ENCODE data around the gene SMARCD3.

The SMARCD3 gene

GRCh38 chr7:151210087-151210854 lies 38.2 kb downstream of the SMARCD3 start, which contains the start of gene H2BK1:
TSS of gene H2BK1 (minus strand) at chr7:151210488. CDS start at chr7:151210318, 170 bp downstream.
- DNase-seq (ENCODE audit: low read depth in 3 of 3): no peak

- no peak for DNase-seq (ENCODE audit: low read depth in 3 of 3)
These were observed 38.9 kb downstream of the SMARCD3 start for GRCh38 chr7:151209588-151209987.

GRCh38 chr7:151208253-151208862 lies 40.1 kb downstream of the SMARCD3 start:
- DNase-seq (ENCODE audit: low read depth in 3 of 3): no peak

- DNase-seq (ENCODE audit: low read depth in 3 of 3): no peak
These were observed 40.7 kb downstream of the SMARCD3 start for GRCh38 chr7:151207804-151208203.

- no peak for DNase-seq (ENCODE audit: low read depth in 3 of 3)
These were observed 41.2 kb downstream of the SMARCD3 start for GRCh38 chr7:151207315-151207714.

GRCh38 chr7:151206914-151207313 lies 41.6 kb downstream of the SMARCD3 start:
- DNase-seq (ENCODE audit: low read depth in 3 of 3): no peak

GRCh38 chr7:151205730-151206129 lies 42.8 kb downstream of the SMARCD3 start:
- DNase-seq (ENCODE audit: low read depth in 3 of 3): no peak

- no peak for DNase-seq (ENCODE audit: low read depth in 3 of 3)
These were observed 44.0 kb downstream of the SMARCD3 start for GRCh38 chr7:151204383-151205032.

- DNase-seq (ENCODE audit: low read depth in 3 of 3): no peak
These were observed 45.7 kb downstream of the SMARCD3 start for GRCh38 chr7:151202836-151203235.

GRCh38 chr7:151201751-151202150 lies 46.7 kb downstream of the SMARCD3 start:
- DNase-seq (ENCODE audit: low read depth in 3 of 3): no peak

GRCh38 chr7:151201344-151201743 lies 47.1 kb downstream of the SMARCD3 start:
- no peak for DNase-seq (ENCODE audit: low read depth in 3 of 3)

GRCh38 chr7:151198945-151199848 lies 49.3 kb downstream of the SMARCD3 start:
- no peak for DNase-seq (ENCODE audit: low read depth in 3 of 3)

GRCh38 chr7:151197932-151198331 lies 50.6 kb downstream of the SMARCD3 start:
- DNase-seq (ENCODE audit: low read depth in 3 of 3): no peak

- DNase-seq (ENCODE audit: low read depth in 3 of 3): no peak
These were observed 52.7 kb downstream of the SMARCD3 start for GRCh38 chr7:151195616-151196450.

GRCh38 chr7:151194188-151194587 lies 54.3 kb downstream of the SMARCD3 start:
- no peak for DNase-seq (ENCODE audit: low read depth in 3 of 3)

GRCh38 chr7:151193203-151193978 lies 55.1 kb downstream of the SMARCD3 start:
- no peak for DNase-seq (ENCODE audit: low read depth in 3 of 3)

GRCh38 chr7:151192002-151192539 lies 56.4 kb downstream of the SMARCD3 start:
- no peak for DNase-seq (ENCODE audit: low read depth in 3 of 3)

GRCh38 chr7:151191544-151191943 lies 57.0 kb downstream of the SMARCD3 start:
- no peak for DNase-seq (ENCODE audit: low read depth in 3 of 3)

GRCh38 chr7:151189038-151189437 lies 59.5 kb downstream of the SMARCD3 start:
- DNase-seq (ENCODE audit: low read depth in 3 of 3): no peak
